H9 (cell line): ENCODE results near the gene RASGRP4. TPM values are rescaled to one million over a fixed set of nuclear protein-coding genes. Genes with fewer than 3 reads are reported as not detected.

Experiments used
- DNase-seq: peaks from one replicate; pipeline ENCODE4 v3.0.0-alpha.2; 2017
- H2AFZ ChIP-seq: one replicate; pipeline ENCODE4 v1.6.1; 2013; ENCODE audit warnings: mild to moderate bottlenecking, low read length, control low read depth, moderate library complexity
- H2AK5ac ChIP-seq: 2 replicates; pipeline ENCODE4 v1.6.1; 2013; ENCODE audit warnings: low read length, control low read depth, mixed read lengths; ENCODE audit not compliant: insufficient read length
- H2BK120ac ChIP-seq: one replicate; pipeline ENCODE4 v1.6.1; 2013; ENCODE audit warnings: low read depth, mild to moderate bottlenecking, low read length, control low read depth, inconsistent platforms; ENCODE audit not compliant: poor library complexity, severe bottlenecking
- H2BK12ac ChIP-seq: 2 replicates; pipeline ENCODE4 v1.6.1; 2013; ENCODE audit warnings: low read length, control low read depth, mixed read lengths, low read depth; ENCODE audit not compliant: insufficient read length
- H2BK15ac ChIP-seq: 2 replicates; pipeline ENCODE4 v1.6.1; 2013; ENCODE audit warnings: low read depth, low read length, control low read depth
- H2BK20ac ChIP-seq: one replicate; pipeline ENCODE4 v1.6.1; 2013; ENCODE audit warnings: low read depth, mild to moderate bottlenecking, low read length, control low read depth, inconsistent platforms; ENCODE audit not compliant: poor library complexity, severe bottlenecking
- H2BK5ac ChIP-seq: 2 replicates; pipeline ENCODE4 v1.6.1; 2013; ENCODE audit warnings: low read length, control low read depth, mixed read lengths; ENCODE audit not compliant: insufficient read length
- H3K14ac ChIP-seq: 2 replicates; pipeline ENCODE4 v1.6.1; 2013; ENCODE audit warnings: low read length, control low read depth; ENCODE audit not compliant: insufficient read depth
- H3K18ac ChIP-seq: 2 replicates; pipeline ENCODE4 v1.6.1; 2013; ENCODE audit warnings: low read depth, mild to moderate bottlenecking, mixed read lengths, low read length, control low read depth; ENCODE audit not compliant: insufficient read length
- H3K23ac ChIP-seq: 2 replicates; pipeline ENCODE4 v1.6.1; 2013; ENCODE audit warnings: low read length, control low read depth, mixed read lengths, low read depth; ENCODE audit not compliant: insufficient read length
- H3K23me2 ChIP-seq: 2 replicates; pipeline ENCODE4 v1.6.1; 2013; ENCODE audit warnings: low read depth, mild to moderate bottlenecking, mixed read lengths, low read length, control low read depth; ENCODE audit not compliant: insufficient read length, poor library complexity, severe bottlenecking
- H3K27ac ChIP-seq: 2 replicates; pipeline ENCODE4 v1.5.1; 2013; ENCODE audit warnings: low read length, control low read depth, mixed read lengths, low read depth; ENCODE audit not compliant: insufficient read length
- H3K27me3 ChIP-seq: 2 replicates; pipeline ENCODE4 v1.6.1; 2013; ENCODE audit warnings: low read length, control low read depth, inconsistent platforms; ENCODE audit not compliant: insufficient read depth
- H3K4ac ChIP-seq: 2 replicates; pipeline ENCODE4 v1.6.1; 2013; ENCODE audit warnings: low read depth, mild to moderate bottlenecking, control low read depth, inconsistent platforms, low read length, moderate library complexity
- H3K4me1 ChIP-seq: 2 replicates; pipeline ENCODE4 v1.6.1; 2013; ENCODE audit warnings: low read length, control low read depth, inconsistent platforms; ENCODE audit not compliant: insufficient read depth
- H3K4me2 ChIP-seq: 2 replicates; pipeline ENCODE4 v1.6.1; 2013; ENCODE audit warnings: low read length, control low read depth, mixed read lengths; ENCODE audit not compliant: insufficient read length, insufficient read depth
- H3K56ac ChIP-seq: 2 replicates; pipeline ENCODE4 v1.6.1; 2013; ENCODE audit warnings: low read depth, mild to moderate bottlenecking, mixed read lengths, low read length, control low read depth; ENCODE audit not compliant: insufficient read length
- H3K79me1 ChIP-seq: 2 replicates; pipeline ENCODE4 v1.6.1; 2013; ENCODE audit warnings: low read depth, mild to moderate bottlenecking, moderate library complexity, low read length, control low read depth, inconsistent platforms; ENCODE audit not compliant: insufficient read depth, poor library complexity, severe bottlenecking
- H3K79me2 ChIP-seq: 2 replicates; pipeline ENCODE4 v1.6.1; 2013; ENCODE audit warnings: low read length, control low read depth, inconsistent platforms; ENCODE audit not compliant: insufficient read depth
- H3K9ac ChIP-seq: 2 replicates; pipeline ENCODE4 v1.6.1; 2013; ENCODE audit warnings: low read length, control low read depth, mixed read lengths; ENCODE audit not compliant: insufficient read length; ENCODE audit errors: extremely low read depth
- H3K9me3 ChIP-seq: one replicate; pipeline ENCODE4 v1.6.1; 2013; ENCODE audit warnings: low read depth, low read length, inconsistent platforms; ENCODE audit not compliant: control insufficient read depth
- H3T11ph ChIP-seq: one replicate; pipeline ENCODE4 v1.6.1; 2013; ENCODE audit warnings: mild to moderate bottlenecking, low read length, control low read depth, inconsistent platforms
- H4K20me1 ChIP-seq: one replicate; pipeline ENCODE4 v1.6.1; 2013; ENCODE audit not compliant: control insufficient read depth, insufficient read length, insufficient read depth
- H4K5ac ChIP-seq: 2 replicates; pipeline ENCODE4 v1.6.1; 2013; ENCODE audit warnings: low read depth, mild to moderate bottlenecking, mixed read lengths, low read length, control low read depth; ENCODE audit not compliant: insufficient read length
- H4K8ac ChIP-seq: replicated peaks from 2 replicates; pipeline ENCODE4 v1.6.1; 2013; ENCODE audit warnings: low read length, control low read depth, mixed read lengths, low read depth; ENCODE audit not compliant: insufficient read length
- H4K91ac ChIP-seq: 2 replicates; pipeline ENCODE4 v1.6.1; 2013; ENCODE audit warnings: low read depth, mild to moderate bottlenecking, moderate library complexity, mixed read lengths, low read length, control low read depth; ENCODE audit not compliant: insufficient read length
- H3K27ac Mint-ChIP-seq, 3 experiments: 2 replicates in 2 of 3; 3 replicates in 1 of 3; pipeline ENCODE4 v1.8.0; 2020 to 2021; ENCODE audit warnings: mixed read lengths in 3 of 3, mild to moderate bottlenecking in 1 of 3, moderate library complexity in 1 of 3
- H3K27me3 Mint-ChIP-seq: 2 replicates; pipeline ENCODE4 v1.8.0; 2021; ENCODE audit warnings: low read depth, mild to moderate bottlenecking, moderate library complexity, mixed read lengths
- H3K36me3 Mint-ChIP-seq, 3 experiments: 2 replicates in 2 of 3; 3 replicates in 1 of 3; pipeline ENCODE4 v1.8.0; 2020 to 2021; ENCODE audit warnings: low read depth in 3 of 3, mixed read lengths in 3 of 3; ENCODE audit not compliant: insufficient read depth in 1 of 3
- H3K4me1 Mint-ChIP-seq, 2 experiments: 2 replicates each; pipeline ENCODE4 v1.8.0; 2020; ENCODE audit warnings: mixed read lengths in 2 of 2
- H3K4me3 Mint-ChIP-seq, 2 experiments: 2 replicates in 1 of 2; 3 replicates in 1 of 2; pipeline ENCODE4 v1.8.0; 2020 to 2021; ENCODE audit warnings: mild to moderate bottlenecking in 2 of 2, mixed read lengths in 2 of 2, moderate library complexity in 1 of 2
- H3K9me3 Mint-ChIP-seq, 2 experiments: 2 replicates in 1 of 2; 3 replicates in 1 of 2; pipeline ENCODE4 v1.8.0; 2020; ENCODE audit warnings: mild to moderate bottlenecking in 2 of 2, mixed read lengths in 2 of 2, moderate library complexity in 1 of 2
- CTCF ChIP-seq: fragments of 200-600 bp; sonication (generic); conservative IDR thresholded peaks from 3 replicates; pipeline ENCODE4 v1.8.0; 2021; ENCODE audit warnings: antibody characterized with exemption, mild to moderate bottlenecking
- WGBS: extraction: QIAGEN DNeasy Blood & Tissue Kit; methylation state at CpG from one replicate; pipeline ENCODE4 v1.1.7; 2013; ENCODE audit warnings: missing lambda C conversion rate, low lambda C conversion rate, mixed read lengths; ENCODE audit not compliant: insufficient read length; ENCODE audit errors: extremely low coverage; 5-methylcytosine and 5-hydroxymethylcytosine counted together
- total RNA-seq: library from RNA; stranded (reverse); gene quantifications from 2 replicates; pipeline ENCODE4 v1.2.1, GENCODE V29; 2021

Gene RASGRP4
- total RNA-seq, 1 experiment from 2014 or later = 0.28 TPM

GRCh38 chr19:38383184-38383583, 42.8 kb downstream of the RASGRP4 start:
- H3K27me3 Mint-ChIP-seq = peaks cover 2% of the 10 kb centered on the region; the same call in 1 of the 2 replicates
- Histone ChIP-seq H3K9me3 (no peaks in the 10 kb centered on the region), H4K5ac (no peak overlapping the region), H3K79me1 (no peaks in the 10 kb centered on the region), H3K27me3 (no peaks in the 10 kb centered on the region), H2BK5ac (no peak overlapping the region), H4K20me1 (peaks cover 3% of the 10 kb centered on the region), H3K9ac (no peak overlapping the region), H4K8ac (no peak overlapping the region), H3K79me2 (no peaks in the 10 kb centered on the region), H3K4me1 (no peaks in the 10 kb centered on the region), H2BK120ac (no peak overlapping the region), H3K14ac (no peak overlapping the region), H2AFZ (no peak overlapping the region), H3K18ac (no peak overlapping the region), H3K27ac (no peak overlapping the region), H3K56ac (no peak overlapping the region), H3K4ac (no peak overlapping the region), H2BK20ac (no peak overlapping the region), H2AK5ac (no peak overlapping the region), H3K23ac (no peak overlapping the region), H3K23me2 (peaks cover 19% of the 10 kb centered on the region), H3T11ph (no peak overlapping the region), H2BK15ac (no peak overlapping the region), H2BK12ac (no peak overlapping the region), H4K91ac (no peak overlapping the region), H3K4me2 (no peak overlapping the region)
- WGBS = no CpG with 5 or more reads among the region's 10 CpGs
- no peaks in the 10 kb centered on the region for H3K9me3 Mint-ChIP-seq
- peaks cover 9 to 16% of the 10 kb centered on the region in 2 experiments for H3K4me1 Mint-ChIP-seq
- H3K36me3 Mint-ChIP-seq = peaks cover 20 to 57% (median 43%) of the 10 kb centered on the region in 3 experiments; a peak in 6 of 7 replicates
- DNase-seq = no peak
- peak overlapping the region in 1 of 3 experiments; percentile 41; a peak in 2 of 7 replicates for H3K27ac Mint-ChIP-seq
- no peak overlapping the region for H3K4me3 Mint-ChIP-seq
- no peak for TF ChIP-seq CTCF
